H1 (cell line): ENCODE data around the gene RNASEH2C. TPM values are rescaled to one million over a fixed set of nuclear protein-coding genes. Genes with fewer than 3 reads are reported as not detected.

ENCODE experiments used
- polyA plus RNA-seq, 7 experiments: library from polyadenylated mRNA; depleted of rRNA in 3 of 7; stranded (reverse) in 5 of 7; unstranded in 2 of 7; fragments of >200 nt in 5 of 7; fragments of 200-250 nt in 2 of 7; gene quantifications; 1 replicate in 5 of 7; 2 replicates in 1 of 7; 4 replicates in 1 of 7; pipeline versions ENCODE4 v1.2.1 to v1.2.3, GENCODE V29; 2011 to 2013; ENCODE audit warnings: missing spikeins in 2 of 7, mixed read lengths in 2 of 7
- small RNA-seq: library from polyadenylated mRNA; stranded (forward); fragments of <200 nt; extraction: miRNeasy Mini kit (QIAGEN cat#:217004); gene quantifications from one replicate; pipeline ENCODE3, GENCODE V24; 2013; ENCODE audit not compliant: insufficient read depth
- total RNA-seq: library from RNA; stranded (reverse); fragmentation: NEBNext Ultra II Directional; extraction: Animal tissue kit (Norgen Biotek cat#: 25700); gene quantifications from 2 replicates; pipeline ENCODE4 v1.2.1, GENCODE V29; 2021

The RNASEH2C gene
- total and polyA plus RNA-seq, 2 of the 8 experiments (the other 6 are each of a cell fraction or from before 2014, with no cell fraction given): 40.2 to 60.3 TPM

Small RNAs within 50 kb of the gene (small RNA-seq; reads per million reads assigned to genes)
- not detected for gene RN7SL309P

Other genes with a start within 250 kb of the RNASEH2C start
- 911 and 984 TPM in 2 replicates for gene MALAT1, start 221.8 kb downstream of the RNASEH2C start, total RNA-seq
- gene MALAT1, start 221.8 kb downstream of the RNASEH2C start, polyA plus RNA-seq (2011; rRNA removed): 115 and 138 TPM in 2 replicates
- 59.4 and 59.8 TPM in 2 replicates for gene SCYL1, start 195.7 kb downstream of the RNASEH2C start, total RNA-seq
- gene SCYL1, start 195.7 kb downstream of the RNASEH2C start, polyA plus RNA-seq (2011; rRNA removed): 77.7 and 111 TPM in 2 replicates
- 12.8 and 15.3 TPM in 2 replicates for gene LTBP3, start 162.4 kb downstream of the RNASEH2C start, total RNA-seq
- 17.8 and 25.2 TPM in 2 replicates for gene LTBP3, start 162.4 kb downstream of the RNASEH2C start, polyA plus RNA-seq (2011; rRNA removed)
- 53.4 and 56.1 TPM in 2 replicates for gene ZNRD2, start 150.3 kb downstream of the RNASEH2C start, total RNA-seq
- 125 and 148 TPM in 2 replicates for gene ZNRD2, start 150.3 kb downstream of the RNASEH2C start, polyA plus RNA-seq (2011; rRNA removed)
- 15.8 and 17.6 TPM in 2 replicates for gene FAM89B, start 148.3 kb downstream of the RNASEH2C start, total RNA-seq
- gene FAM89B, start 148.3 kb downstream of the RNASEH2C start, polyA plus RNA-seq (2011; rRNA removed): 32.4 and 39.2 TPM in 2 replicates
- 6.6 and 7.9 TPM in 2 replicates for gene EHBP1L1, start 144.7 kb downstream of the RNASEH2C start, total RNA-seq
- gene EHBP1L1, start 144.7 kb downstream of the RNASEH2C start, polyA plus RNA-seq (2011; rRNA removed): 4.3 and 6.2 TPM in 2 replicates
- gene KCNK7, start 125.0 kb downstream of the RNASEH2C start, total RNA-seq: 0.42 and 1.0 TPM in 2 replicates
- gene KCNK7, start 125.0 kb downstream of the RNASEH2C start, polyA plus RNA-seq (2011; rRNA removed): 0.74 and 1.4 TPM in 2 replicates
- 44.6 and 48.4 TPM in 2 replicates for gene MAP3K11, start 106.6 kb downstream of the RNASEH2C start, total RNA-seq
- 30.3 and 45.8 TPM in 2 replicates for gene MAP3K11, start 106.6 kb downstream of the RNASEH2C start, polyA plus RNA-seq (2011; rRNA removed)
- 38.8 and 39.4 TPM in 2 replicates for gene PCNX3, start 105.0 kb downstream of the RNASEH2C start, total RNA-seq
- 27.2 and 45.1 TPM in 2 replicates for gene PCNX3, start 105.0 kb downstream of the RNASEH2C start, polyA plus RNA-seq (2011; rRNA removed)
- gene SIPA1, start 82.7 kb downstream of the RNASEH2C start, total RNA-seq: 67.5 and 72.2 TPM in 2 replicates
- 35.3 and 59.2 TPM in 2 replicates for gene SIPA1, start 82.7 kb downstream of the RNASEH2C start, polyA plus RNA-seq (2011; rRNA removed)
- gene RELA, start 57.9 kb downstream of the RNASEH2C start, total RNA-seq: 25.5 and 27.5 TPM in 2 replicates
- 21.9 and 28.8 TPM in 2 replicates for gene RELA, start 57.9 kb downstream of the RNASEH2C start, polyA plus RNA-seq (2011; rRNA removed)
- gene KAT5, start 8.5 kb downstream of the RNASEH2C start, total RNA-seq: 36.4 and 37.4 TPM in 2 replicates
- 26.7 and 35.0 TPM in 2 replicates for gene KAT5, start 8.5 kb downstream of the RNASEH2C start, polyA plus RNA-seq (2011; rRNA removed)
- gene AP5B1, start 60.2 kb upstream of the RNASEH2C start, total RNA-seq: 9.9 and 10.0 TPM in 2 replicates
- gene AP5B1, start 60.2 kb upstream of the RNASEH2C start, polyA plus RNA-seq (2011; rRNA removed): 7.6 and 10.3 TPM in 2 replicates
- gene OVOL1, start 66.3 kb upstream of the RNASEH2C start, total RNA-seq: 3.3 and 3.4 TPM in 2 replicates
- 2.6 and 3.3 TPM in 2 replicates for gene OVOL1, start 66.3 kb upstream of the RNASEH2C start, polyA plus RNA-seq (2011; rRNA removed)
- gene SNX32, start 113.2 kb upstream of the RNASEH2C start, total RNA-seq: 1.1 and 2.2 TPM in 2 replicates
- 0.76 and 1.4 TPM in 2 replicates for gene SNX32, start 113.2 kb upstream of the RNASEH2C start, polyA plus RNA-seq (2011; rRNA removed)
- 1,252 and 1,270 TPM in 2 replicates for gene CFL1, start 137.4 kb upstream of the RNASEH2C start, total RNA-seq
- 1,365 and 1,809 TPM in 2 replicates for gene CFL1, start 137.4 kb upstream of the RNASEH2C start, polyA plus RNA-seq (2011; rRNA removed)
- gene MUS81, start 139.6 kb upstream of the RNASEH2C start, total RNA-seq: 30.2 and 36.0 TPM in 2 replicates
- gene MUS81, start 139.6 kb upstream of the RNASEH2C start, polyA plus RNA-seq (2011; rRNA removed): 31.5 and 44.1 TPM in 2 replicates
- 8.8 and 9.7 TPM in 2 replicates for gene EFEMP2, start 152.0 kb upstream of the RNASEH2C start, total RNA-seq
- gene EFEMP2, start 152.0 kb upstream of the RNASEH2C start, polyA plus RNA-seq (2011; rRNA removed): 17.2 and 24.2 TPM in 2 replicates
- gene CTSW, start 159.0 kb upstream of the RNASEH2C start, total RNA-seq: not detected in 2 replicates
- gene CTSW, start 159.0 kb upstream of the RNASEH2C start, polyA plus RNA-seq (2011; rRNA removed): not detected in 2 replicates
- 74.3 and 79.9 TPM in 2 replicates for gene FIBP, start 167.7 kb upstream of the RNASEH2C start, total RNA-seq
- gene FIBP, start 167.7 kb upstream of the RNASEH2C start, polyA plus RNA-seq (2011; rRNA removed): 173 and 184 TPM in 2 replicates
- 30.8 and 33.3 TPM in 2 replicates for gene CCDC85B, start 169.9 kb upstream of the RNASEH2C start, total RNA-seq
- gene CCDC85B, start 169.9 kb upstream of the RNASEH2C start, polyA plus RNA-seq (2011; rRNA removed): 19.8 and 40.6 TPM in 2 replicates
- gene FOSL1, start 179.6 kb upstream of the RNASEH2C start, total RNA-seq: 6.3 and 7.5 TPM in 2 replicates
- 7.2 and 11.6 TPM in 2 replicates for gene FOSL1, start 179.6 kb upstream of the RNASEH2C start, polyA plus RNA-seq (2011; rRNA removed)
- gene C11orf68, start 198.3 kb upstream of the RNASEH2C start, total RNA-seq: 24.0 and 24.1 TPM in 2 replicates
- gene C11orf68, start 198.3 kb upstream of the RNASEH2C start, polyA plus RNA-seq (2011; rRNA removed): 51.2 and 68.5 TPM in 2 replicates
- 98.7 and 108 TPM in 2 replicates for gene DRAP1, start 198.6 kb upstream of the RNASEH2C start, total RNA-seq
- gene DRAP1, start 198.6 kb upstream of the RNASEH2C start, polyA plus RNA-seq (2011; rRNA removed): 62.5 and 81.2 TPM in 2 replicates
- gene TSGA10IP, start 224.7 kb upstream of the RNASEH2C start, total RNA-seq: 1.3 and 1.9 TPM in 2 replicates
- 6.0 and 8.2 TPM in 2 replicates for gene TSGA10IP, start 224.7 kb upstream of the RNASEH2C start, polyA plus RNA-seq (2011; rRNA removed)
- gene SART1, start 240.9 kb upstream of the RNASEH2C start, total RNA-seq: 46.1 and 48.5 TPM in 2 replicates
- gene SART1, start 240.9 kb upstream of the RNASEH2C start, polyA plus RNA-seq (2011; rRNA removed): 9.7 and 22.4 TPM in 2 replicates